Measurements from ENCODE around the gene MYH10.

GRCh38 chr17:8643855-8644506, 13.5 kb upstream of the MYH10 start:
- no peak for TF ChIP-seq RARB (CRISPR knock-in tag; IDR thresholded peaks at IDR 0.05)
- no peak for TF ChIP-seq CREB5 (CRISPR knock-in tag; IDR thresholded peaks at IDR 0.05; ENCODE audit: low read depth)
- no peak for TF ChIP-seq ZNF8 (CRISPR knock-in tag; IDR thresholded peaks at IDR 0.05)
- no peak for TF ChIP-seq ZC3H10 (CRISPR knock-in tag; IDR thresholded peaks at IDR 0.05)
- no peak for TF ChIP-seq BACH2 (CRISPR knock-in tag; IDR thresholded peaks at IDR 0.05; ENCODE audit: borderline replicate concordance)
- no peak for TF ChIP-seq ZNF70 (CRISPR knock-in tag; IDR thresholded peaks at IDR 0.05)
- TF ChIP-seq OSR1 (CRISPR knock-in tag; IDR thresholded peaks at IDR 0.05) = no peak
- TF ChIP-seq PATZ1 (CRISPR knock-in tag; IDR thresholded peaks at IDR 0.05; ENCODE audit: borderline replicate concordance) = no peak
- no peak for TF ChIP-seq ZFP30 (CRISPR knock-in tag; IDR thresholded peaks at IDR 0.05)
- TF ChIP-seq ZFP3 (CRISPR knock-in tag; IDR thresholded peaks at IDR 0.05) = no peak
